Right lobe of liver (tissue), 4 donors: ENCODE results near the gene SEPTIN8.

ENCODE experiments used
- POLR2A ChIP-seq: fragments of 450-650 bp; IDR thresholded peaks from one replicate; pipeline ENCODE4 v1.6.1; 2017; ENCODE audit warnings: antibody characterized with exemption, mild to moderate bottlenecking
- TF ChIP-seq, protein P1 (sequence below), 4 donors: fragments of 200-600 bp in 3 of 4; fragments of 450-650 bp in 1 of 4; IDR thresholded peaks; one replicate each; pipeline versions ENCODE4 v1.5.1 to v1.8.0; 2016 to 2022; ENCODE audit warnings: antibody characterized with exemption in 4 of 4, mild to moderate bottlenecking in 2 of 4
- donor health status: DM: no; HTN: no; CAD: no.
- donor health status: DM: no; HTN: no; CAD: no.
- donor health status: DM: no; HTN: yes; CAD: no.

DNA sequence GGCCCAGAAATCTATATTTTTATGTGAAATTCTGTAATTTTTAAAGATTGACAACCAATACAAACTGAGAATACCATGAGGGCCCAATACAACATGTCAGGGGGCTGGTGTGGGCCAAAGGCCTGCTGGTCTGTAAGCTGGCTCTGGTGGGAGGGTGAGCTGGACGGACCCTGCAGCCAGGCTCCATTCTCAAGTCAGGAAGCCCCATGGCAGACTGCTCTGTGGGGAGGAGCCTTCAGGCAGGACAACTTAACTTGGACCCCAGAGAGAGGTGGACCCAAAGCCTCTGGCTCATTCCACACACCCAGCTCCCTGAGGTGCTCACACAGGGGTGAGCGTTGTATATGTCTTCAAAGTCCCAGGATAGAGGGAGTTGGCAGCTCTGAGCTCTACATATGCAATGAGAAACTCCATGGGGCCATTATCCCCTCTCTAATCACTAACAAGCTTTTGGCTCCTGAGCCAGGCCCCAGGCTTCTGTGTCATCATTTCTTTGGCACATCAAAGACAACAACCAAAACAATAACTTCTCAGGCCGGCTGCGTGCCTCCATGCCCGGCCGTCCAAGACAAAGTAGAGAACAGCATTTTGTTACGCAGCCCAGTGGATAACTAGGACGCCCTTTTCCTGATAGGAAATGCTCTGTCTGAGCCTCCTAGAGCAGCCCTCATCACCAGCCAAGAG, 6.4 kb downstream of the SEPTIN8 start:
- TF ChIP-seq, protein P1, sequence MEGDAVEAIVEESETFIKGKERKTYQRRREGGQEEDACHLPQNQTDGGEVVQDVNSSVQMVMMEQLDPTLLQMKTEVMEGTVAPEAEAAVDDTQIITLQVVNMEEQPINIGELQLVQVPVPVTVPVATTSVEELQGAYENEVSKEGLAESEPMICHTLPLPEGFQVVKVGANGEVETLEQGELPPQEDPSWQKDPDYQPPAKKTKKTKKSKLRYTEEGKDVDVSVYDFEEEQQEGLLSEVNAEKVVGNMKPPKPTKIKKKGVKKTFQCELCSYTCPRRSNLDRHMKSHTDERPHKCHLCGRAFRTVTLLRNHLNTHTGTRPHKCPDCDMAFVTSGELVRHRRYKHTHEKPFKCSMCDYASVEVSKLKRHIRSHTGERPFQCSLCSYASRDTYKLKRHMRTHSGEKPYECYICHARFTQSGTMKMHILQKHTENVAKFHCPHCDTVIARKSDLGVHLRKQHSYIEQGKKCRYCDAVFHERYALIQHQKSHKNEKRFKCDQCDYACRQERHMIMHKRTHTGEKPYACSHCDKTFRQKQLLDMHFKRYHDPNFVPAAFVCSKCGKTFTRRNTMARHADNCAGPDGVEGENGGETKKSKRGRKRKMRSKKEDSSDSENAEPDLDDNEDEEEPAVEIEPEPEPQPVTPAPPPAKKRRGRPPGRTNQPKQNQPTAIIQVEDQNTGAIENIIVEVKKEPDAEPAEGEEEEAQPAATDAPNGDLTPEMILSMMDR (IDR thresholded peaks at IDR 0.05): no peak
- TF ChIP-seq POLR2A: no peak
